GM21381 (cell line): ENCODE data around the gene CHAD.

Experiments
- ATAC-seq: cut with Tn5 transposase; IDR thresholded peaks from one replicate; pipeline ENCODE4 v1.9.1; 2021; ENCODE audit warnings: mild to moderate bottlenecking, moderate library complexity; ENCODE audit not compliant: unreplicated experiment

The CHAD gene

GRCh38 chr17:50468304-50469207 is at the start of gene CHAD:
TSS of gene CHAD (minus strand) at chr17:50468880. CDS start at chr17:50468813, 67 bp downstream.
- no peak for ATAC-seq

GRCh38 chr17:50517504-50518383 is 49.1 kb upstream of the CHAD start:
- no peak for ATAC-seq

- no peak for ATAC-seq
Observed at GRCh38 chr17:50517011-50517410, 48.3 kb upstream of the CHAD start.

GRCh38 chr17:50514936-50515702 is 46.4 kb upstream of the CHAD start:
- no peak for ATAC-seq

GRCh38 chr17:50514388-50514787 is 45.7 kb upstream of the CHAD start:
- no peak for ATAC-seq

GRCh38 chr17:50513495-50513894 is 44.8 kb upstream of the CHAD start:
- no peak for ATAC-seq

- peak; percentile 68 for ATAC-seq
Observed at GRCh38 chr17:50511058-50511457, 42.4 kb upstream of the CHAD start.

GRCh38 chr17:50508573-50509460 is 40.1 kb upstream of the CHAD start:
- no peak for ATAC-seq

- ATAC-seq: no peak
Observed at GRCh38 chr17:50507871-50508572, 39.3 kb upstream of the CHAD start, which contains the start of gene MYCBPAP. TSS of gene MYCBPAP (plus strand) at chr17:50508439. CDS start at chr17:50508675, 236 bp downstream.

GRCh38 chr17:50506298-50506697 is 37.6 kb upstream of the CHAD start:
- no peak for ATAC-seq

GRCh38 chr17:50505591-50506130 is 37.0 kb upstream of the CHAD start:
- no peak for ATAC-seq

GRCh38 chr17:50502301-50502990 is 33.8 kb upstream of the CHAD start:
- ATAC-seq: no peak

- no peak for ATAC-seq
Observed at GRCh38 chr17:50501054-50501453, 32.4 kb upstream of the CHAD start.

GRCh38 chr17:50499721-50500120 is 31.0 kb upstream of the CHAD start:
- ATAC-seq: no peak

- ATAC-seq: no peak
Observed at GRCh38 chr17:50499270-50499669, 30.6 kb upstream of the CHAD start.

- ATAC-seq: no peak
Observed at GRCh38 chr17:50498021-50498874, 29.6 kb upstream of the CHAD start.

- no peak for ATAC-seq
Observed at GRCh38 chr17:50495918-50496317, 27.2 kb upstream of the CHAD start.
